ENCODE measurements around the gene TULP3. TPM values are rescaled to one million over a fixed set of nuclear protein-coding genes. Genes with fewer than 3 reads are reported as not detected.

Gene TULP3
- polyA plus RNA-seq, 1 donor (not counting 4 experiments of a cell fraction or from before 2014, with no cell fraction given): 16.0 TPM

GRCh38 chr12:2958432-2959191 is 67.9 kb downstream of the TULP3 start:
- Histone ChIP-seq H3K27ac (ENCODE audit: control insufficient read depth, insufficient read depth, low read length) (peak overlapping the region; percentile 81), H3K36me3 (ENCODE audit: control insufficient read depth in 2 of 2, extremely low read depth in 1 of 2, insufficient read depth in 2 of 2, low read length in 2 of 2) (no peaks in the 10 kb centered on the region), H4K20me1 (ENCODE audit: control insufficient read depth, extremely low read depth, insufficient read depth, low read length) (no peaks in the 10 kb centered on the region), H3K9me3 (ENCODE audit: control insufficient read depth, low read depth, low read length) (no peaks in the 10 kb centered on the region), H3K9me1 (ENCODE audit: control insufficient read depth, extremely low read depth, insufficient read depth, low read length) (no peaks in the 10 kb centered on the region), H3K4me1 (ENCODE audit: control insufficient read depth, extremely low read depth, insufficient read depth, low read length) (peaks cover 24% of the 10 kb centered on the region), H3K4me2 (ENCODE audit: control insufficient read depth, extremely low read depth, insufficient read depth, low read depth, low read length) (peak overlapping the region; percentile 94), H2AFZ (ENCODE audit: control insufficient read depth, low read length) (peak overlapping the region; percentile 93), H3K9ac (ENCODE audit: control insufficient read depth, extremely low read depth, insufficient read depth, low read length) (peak overlapping the region; percentile 74), H3K79me2 (ENCODE audit: control insufficient read depth, insufficient read depth, low read length) (peaks cover 14% of the 10 kb centered on the region), H3K4me3 (ENCODE audit: control insufficient read depth in 2 of 3, extremely low read depth in 1 of 3, insufficient read depth in 2 of 3, low read depth in 1 of 3, low read length in 3 of 3) (peak overlapping the region; percentile 53 to 74 (median 64)), H3K27me3 (ENCODE audit: control insufficient read depth, extremely low read depth, insufficient read depth, low read length) (no peaks in the 10 kb centered on the region)
- TF ChIP-seq EZH2 (IDR thresholded peaks at IDR 0.05; ENCODE audit: low read length) (no peak), CTCF (optimal IDR thresholded peaks at IDR 0.05 in 1 of 3, IDR thresholded peaks at IDR 0.05 in 1 of 3, conservative IDR thresholded peaks at IDR 0.05 in 1 of 3; ENCODE audit: extremely low read depth in 1 of 3, insufficient read depth in 2 of 3, low read length in 3 of 3) (no peak)
- peak; percentile 64 for DNase-seq (ENCODE audit: low read depth, low spot score)
- dilution Hi-C loops (cut with MboI; ENCODE audit: extremely low pct_ligation_motif_present, low sequenced_read_pairs): no loop called here
- FAIRE-seq: peak; percentile 67

- H4K20me1 ChIP-seq (ENCODE audit: control insufficient read depth, extremely low read depth, insufficient read depth, low read length): no peaks in the 10 kb centered on the region
- TF ChIP-seq EZH2 (IDR thresholded peaks at IDR 0.05; ENCODE audit: low read length) (no peak), CTCF (optimal IDR thresholded peaks at IDR 0.05 in 1 of 3, IDR thresholded peaks at IDR 0.05 in 1 of 3, conservative IDR thresholded peaks at IDR 0.05 in 1 of 3; ENCODE audit: extremely low read depth in 1 of 3, insufficient read depth in 2 of 3, low read length in 3 of 3) (no peak)
- no peaks in the 10 kb centered on the region for H3K9me1 ChIP-seq (ENCODE audit: control insufficient read depth, extremely low read depth, insufficient read depth, low read length)
- dilution Hi-C loops (cut with MboI; ENCODE audit: extremely low pct_ligation_motif_present, low sequenced_read_pairs): no loop called here
- no peak for FAIRE-seq
- no peaks in the 10 kb centered on the region for H3K36me3 ChIP-seq (ENCODE audit: control insufficient read depth in 2 of 2, extremely low read depth in 1 of 2, insufficient read depth in 2 of 2, low read length in 2 of 2)
- H3K4me2 ChIP-seq (ENCODE audit: control insufficient read depth, extremely low read depth, insufficient read depth, low read depth, low read length): peak within 1 kb of the TSS; percentile 98
- peaks cover 15% of the 10 kb centered on the region for H3K79me2 ChIP-seq (ENCODE audit: control insufficient read depth, insufficient read depth, low read length)
- H3K9ac ChIP-seq (ENCODE audit: control insufficient read depth, extremely low read depth, insufficient read depth, low read length): peak within 1 kb of the TSS; percentile 74
- H3K4me3 ChIP-seq (ENCODE audit: control insufficient read depth in 2 of 3, extremely low read depth in 1 of 3, insufficient read depth in 2 of 3, low read depth in 1 of 3, low read length in 3 of 3): peak within 1 kb of the TSS; percentile 53 to 78 (median 76)
- peak within 1 kb of the TSS; percentile 81 for H3K27ac ChIP-seq (ENCODE audit: control insufficient read depth, insufficient read depth, low read length)
- H2AFZ ChIP-seq (ENCODE audit: control insufficient read depth, low read length): peak within 1 kb of the TSS; percentile 93
- DNase-seq (ENCODE audit: low read depth, low spot score): no peak
- no peaks in the 10 kb centered on the region for H3K27me3 ChIP-seq (ENCODE audit: control insufficient read depth, extremely low read depth, insufficient read depth, low read length)
- no peaks in the 10 kb centered on the region for H3K9me3 ChIP-seq (ENCODE audit: control insufficient read depth, low read depth, low read length)
- H3K4me1 ChIP-seq (ENCODE audit: control insufficient read depth, extremely low read depth, insufficient read depth, low read length): peaks cover 24% of the 10 kb centered on the region
Observed at GRCh38 chr12:2959192-2959504, 68.5 kb downstream of the TULP3 start, which contains the start of gene TEAD4. TEAD4 (plus strand) TSS chr12:2959397.

All from keratinocyte (primary cell).